ENCODE data around the gene PTTG2. TPM values are rescaled to one million over a fixed set of nuclear protein-coding genes. Genes with fewer than 3 reads are reported as not detected.
"Not testable (repeated sequence)": the region's sequence is repeated elsewhere in the genome, so short reads cannot be mapped to it uniquely, and the experiment has no call there.

Gene PTTG2
- not detected for total RNA-seq
- long read RNA-seq, partial matches to known transcripts = 0 of 1 reads
- long read RNA-seq, other reads (novel, unspliced or antisense) = 0 of 1 reads

GRCh38 chr4:37960098-37960497 lies at the start of gene PTTG2:
TSS of gene PTTG2 (plus strand) at chr4:37960398. CDS start at chr4:37960435, 37 bp downstream.
- no peak for DNase-seq (ENCODE audit: low spot score)

- DNase-seq (ENCODE audit: low spot score) = no peak
Measured at GRCh38 chr4:37914539-37914938, 45.7 kb upstream of the PTTG2 start.

GRCh38 chr4:37917388-37917787 lies 42.8 kb upstream of the PTTG2 start:
- DNase-seq (ENCODE audit: low spot score) = no peak

- no peak for DNase-seq (ENCODE audit: low spot score)
Measured at GRCh38 chr4:37918653-37919052, 41.5 kb upstream of the PTTG2 start.

GRCh38 chr4:37922328-37922727 lies 37.9 kb upstream of the PTTG2 start:
- no peak for DNase-seq (ENCODE audit: low spot score)

DNA sequence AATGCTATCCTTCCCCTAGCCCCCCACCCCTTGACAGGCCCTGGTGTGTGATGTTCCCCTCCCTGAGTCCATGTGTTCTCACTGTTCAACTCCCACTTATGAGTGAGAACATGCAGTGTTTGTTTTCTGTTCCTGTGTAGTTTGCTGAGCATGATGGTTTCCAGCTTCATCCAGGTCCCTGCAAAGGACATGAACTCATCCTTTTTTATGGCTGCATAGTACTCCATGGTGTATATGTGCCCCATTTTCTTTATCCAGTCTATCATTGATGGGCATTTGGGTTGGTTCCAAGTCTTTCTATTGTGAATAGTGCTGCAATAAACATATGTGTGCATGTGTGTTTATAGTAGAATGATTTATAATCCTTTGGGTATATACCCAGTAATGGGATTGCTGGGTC lies 37.1 kb upstream of the PTTG2 start:
- DNase-seq (ENCODE audit: low spot score) = not testable (repeated sequence)

DNA sequence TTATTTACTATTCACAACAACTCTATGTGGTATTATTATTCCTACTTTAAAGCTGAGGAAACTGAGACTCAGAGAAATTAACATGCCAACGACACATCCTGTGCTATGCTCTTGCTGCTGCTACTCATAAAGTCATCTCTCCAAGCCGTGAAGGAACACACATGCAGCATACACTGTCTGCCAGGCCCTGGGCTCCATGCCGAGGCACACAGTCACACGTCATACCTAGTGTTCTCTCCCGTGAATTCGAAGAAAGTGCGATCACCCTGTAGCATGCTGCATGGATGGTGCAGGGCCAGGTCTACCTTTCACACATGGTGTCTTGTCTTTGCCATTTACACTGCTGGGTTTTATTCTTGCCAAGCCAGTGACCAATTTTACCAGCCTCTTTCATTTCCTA lies 35.3 kb upstream of the PTTG2 start:
- DNase-seq (ENCODE audit: low spot score) = no peak

DNA sequence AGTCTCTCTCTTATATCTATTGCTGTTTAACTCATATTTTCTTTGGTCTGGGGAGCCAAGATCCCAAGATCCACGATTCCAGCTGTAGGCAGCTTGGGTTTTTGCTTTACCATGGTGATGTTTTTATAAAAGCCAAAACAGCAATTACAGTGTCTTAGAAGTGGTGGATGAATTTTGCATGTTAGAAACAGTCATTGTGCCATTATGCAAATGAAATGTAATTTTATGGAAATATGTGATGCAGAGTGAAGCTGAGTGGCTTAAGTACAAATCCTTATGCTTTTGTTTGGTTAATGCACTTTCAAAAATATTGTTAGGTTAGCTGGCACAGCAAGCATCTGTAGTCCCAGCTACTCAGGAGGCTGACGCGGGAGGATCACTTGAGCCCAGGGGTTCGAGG lies 32.8 kb upstream of the PTTG2 start:
- no peak for DNase-seq (ENCODE audit: low spot score)

- no peak for DNase-seq (ENCODE audit: low spot score)
Measured at GRCh38 chr4:37928426-37929416, 31.5 kb upstream of the PTTG2 start.

DNA sequence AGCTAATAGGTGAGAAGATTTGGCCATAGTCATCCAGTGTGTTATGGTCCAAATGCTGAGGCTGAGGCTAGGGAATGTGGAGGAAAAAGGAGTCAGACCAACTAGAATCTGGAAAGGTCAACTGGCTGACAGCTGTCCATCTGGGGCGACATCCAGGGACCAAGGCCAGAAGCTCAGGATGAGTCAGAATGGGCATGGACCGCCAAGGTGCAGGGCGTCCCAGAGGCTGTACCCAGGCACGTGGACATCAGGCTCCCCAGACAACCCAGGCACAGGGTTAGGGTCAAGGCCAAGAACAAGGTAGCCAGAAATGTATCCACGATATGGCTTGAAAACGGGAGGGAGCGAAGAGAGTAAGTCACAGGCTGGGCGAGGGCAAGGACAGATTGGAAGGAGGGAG lies 26.1 kb upstream of the PTTG2 start:
- no peak for DNase-seq (ENCODE audit: low spot score)

DNA sequence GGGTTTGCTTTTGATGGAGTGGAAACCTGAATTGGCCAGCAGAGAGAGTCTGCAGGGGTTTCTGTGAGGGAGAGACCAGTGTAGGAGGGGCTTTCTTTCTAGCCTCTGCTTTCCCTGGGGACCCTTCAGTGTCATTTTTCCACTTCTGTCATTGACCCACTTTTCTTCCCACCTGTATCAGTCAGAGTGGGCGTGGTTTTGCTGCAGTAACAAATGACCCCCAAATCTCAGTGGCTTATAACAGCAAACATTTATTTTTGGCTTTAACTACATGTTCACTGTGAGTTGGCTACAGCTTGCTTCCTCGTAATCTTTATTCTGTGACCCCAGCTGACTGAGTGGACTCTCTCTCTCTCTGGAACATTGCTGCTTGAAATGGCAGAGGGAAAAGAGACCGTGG lies 25.6 kb upstream of the PTTG2 start:
- DNase-seq (ENCODE audit: low spot score) = no peak

- no peak for DNase-seq (ENCODE audit: low spot score)
Measured at GRCh38 chr4:37935026-37935425, 25.2 kb upstream of the PTTG2 start.

DNA sequence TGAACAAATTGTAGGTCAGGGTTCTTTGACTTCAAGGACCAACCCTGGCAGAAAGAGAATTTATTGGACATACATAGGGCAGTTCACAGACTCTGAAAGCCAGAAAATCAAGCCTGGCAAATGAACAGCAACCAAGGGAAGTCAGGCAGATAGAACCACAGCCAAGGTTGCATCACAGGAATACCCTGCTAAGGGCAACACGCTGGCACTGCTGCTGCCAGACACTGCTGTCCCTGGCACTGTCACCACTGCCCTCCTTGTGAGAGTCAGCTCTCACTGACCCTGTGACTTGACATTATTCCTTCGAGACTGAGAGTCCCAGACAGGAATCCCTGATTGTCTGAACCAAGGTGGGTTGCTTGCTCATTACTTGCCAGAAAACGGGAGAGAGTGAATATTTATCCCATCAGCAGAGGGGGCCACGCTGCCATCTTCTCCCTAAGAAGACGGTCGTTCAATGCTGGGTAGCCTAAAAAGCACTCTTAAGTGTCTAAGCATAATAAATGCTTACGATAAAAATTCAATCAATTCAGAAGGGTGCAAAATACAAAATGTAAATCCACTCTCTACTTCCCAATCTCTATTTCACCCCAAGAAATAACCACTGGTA lies 23.2 kb upstream of the PTTG2 start:
- no peak for DNase-seq (ENCODE audit: low spot score)

- DNase-seq (ENCODE audit: low spot score) = no peak
Measured at GRCh38 chr4:37938208-37938607, 22.0 kb upstream of the PTTG2 start.

DNA sequence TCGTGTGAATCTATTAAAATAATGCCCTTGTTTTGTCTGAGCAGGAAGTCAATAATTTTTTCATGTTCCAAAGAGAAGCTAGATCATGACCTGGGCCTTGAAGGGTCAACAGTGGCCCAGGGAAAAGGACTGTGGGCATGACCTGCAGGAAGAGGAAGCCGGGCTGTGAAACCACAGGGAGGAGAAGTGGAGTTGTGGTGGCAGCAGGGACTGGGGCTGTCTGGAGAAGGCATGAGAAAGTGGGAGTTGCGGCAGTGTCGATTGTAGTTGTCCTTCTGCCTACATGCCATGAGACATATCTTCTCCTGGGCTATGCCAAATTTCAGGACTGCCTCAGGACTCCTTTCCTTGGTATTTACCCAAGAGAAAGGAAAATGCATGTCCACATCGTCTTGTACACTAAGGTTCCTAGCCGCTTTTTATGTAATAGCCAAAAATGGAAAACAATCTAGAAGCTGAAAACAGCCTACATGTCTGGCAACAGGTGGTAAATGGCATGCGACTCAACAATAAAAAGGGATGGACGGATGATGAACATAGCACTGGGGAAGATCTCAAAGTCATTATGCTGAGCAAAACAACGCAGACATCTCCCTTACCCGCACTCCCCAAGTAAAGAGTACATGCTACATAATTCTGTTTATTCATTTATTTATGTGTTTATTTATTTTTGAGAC lies 13.6 kb upstream of the PTTG2 start:
- no peak for DNase-seq (ENCODE audit: low spot score)

DNA sequence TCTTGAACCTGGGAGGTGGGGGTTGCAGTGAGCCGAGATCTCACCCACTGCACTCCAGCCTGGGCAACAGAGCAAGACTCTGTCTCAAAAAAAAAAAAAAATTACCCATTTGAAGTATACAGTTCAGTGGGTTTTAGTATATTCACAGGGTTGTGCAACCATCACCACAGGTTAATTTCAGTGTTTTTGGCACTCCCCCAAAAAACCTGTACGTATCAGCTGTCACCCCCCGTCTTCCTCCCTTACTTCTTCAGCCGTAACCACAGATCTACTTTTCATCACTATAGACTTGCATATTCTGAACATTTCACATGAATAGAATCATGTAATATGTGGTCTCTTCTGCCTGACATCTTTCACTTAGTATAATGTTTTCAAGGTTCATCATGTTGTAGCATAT lies 11.7 kb upstream of the PTTG2 start:
- no peak for DNase-seq (ENCODE audit: low spot score)

GRCh38 chr4:37949636-37950426 lies 10.4 kb upstream of the PTTG2 start:
- DNase-seq (ENCODE audit: low spot score) = no peak

DNA sequence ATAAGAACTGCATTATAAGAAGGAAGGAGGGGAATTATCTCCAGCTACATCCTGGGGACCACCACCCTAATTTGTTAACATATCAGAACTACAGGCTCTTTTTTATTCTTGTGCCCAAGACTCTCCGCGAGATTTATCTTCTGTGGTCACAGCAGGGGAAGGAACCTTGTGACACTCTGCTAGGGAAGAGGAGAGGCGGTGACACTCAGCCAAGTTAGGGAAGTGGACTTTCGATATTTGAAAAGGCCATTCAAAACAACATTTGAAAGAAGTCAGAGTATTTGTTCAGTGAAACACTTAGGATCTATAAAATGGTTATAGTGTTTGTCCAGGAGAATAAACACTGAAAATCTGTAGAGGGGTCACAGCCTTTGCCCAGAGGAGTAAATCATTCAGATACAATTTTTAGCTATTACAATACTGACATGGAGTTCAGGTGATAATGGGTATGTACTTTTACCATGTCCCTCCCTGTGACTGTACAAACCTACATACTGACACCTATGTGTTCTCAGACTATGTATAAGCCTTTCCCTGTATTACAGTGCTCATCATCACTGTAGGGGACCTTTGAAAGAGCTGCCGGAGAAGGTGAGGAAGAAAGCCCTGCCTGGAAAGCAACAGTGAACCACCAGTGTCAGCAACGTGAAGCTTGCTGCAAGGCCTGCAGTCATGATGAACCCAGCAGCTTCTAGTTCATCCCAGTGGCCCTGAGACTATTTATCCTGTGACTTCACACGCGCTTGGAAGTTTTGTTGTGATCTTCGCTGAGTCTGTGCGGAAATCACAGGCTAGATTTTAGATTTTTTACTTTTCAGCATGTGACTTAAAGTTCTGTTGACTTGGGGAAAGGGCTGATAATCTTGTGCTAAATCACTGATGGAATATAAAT lies 8.5 kb upstream of the PTTG2 start:
- no peak for DNase-seq (ENCODE audit: low spot score)

GRCh38 chr4:37953156-37953555 lies 7.0 kb upstream of the PTTG2 start:
- DNase-seq (ENCODE audit: low spot score) = no peak
